Amniotic stem cell (primary cell): ENCODE results near the gene TMX3.

Experiments used
- DNase-seq: peaks from one replicate; lab custom pipeline; 2025; lab: John Stamatoyannopoulos, UW

TMX3 gene, protein sequence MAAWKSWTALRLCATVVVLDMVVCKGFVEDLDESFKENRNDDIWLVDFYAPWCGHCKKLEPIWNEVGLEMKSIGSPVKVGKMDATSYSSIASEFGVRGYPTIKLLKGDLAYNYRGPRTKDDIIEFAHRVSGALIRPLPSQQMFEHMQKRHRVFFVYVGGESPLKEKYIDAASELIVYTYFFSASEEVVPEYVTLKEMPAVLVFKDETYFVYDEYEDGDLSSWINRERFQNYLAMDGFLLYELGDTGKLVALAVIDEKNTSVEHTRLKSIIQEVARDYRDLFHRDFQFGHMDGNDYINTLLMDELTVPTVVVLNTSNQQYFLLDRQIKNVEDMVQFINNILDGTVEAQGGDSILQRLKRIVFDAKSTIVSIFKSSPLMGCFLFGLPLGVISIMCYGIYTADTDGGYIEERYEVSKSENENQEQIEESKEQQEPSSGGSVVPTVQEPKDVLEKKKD

DNA sequence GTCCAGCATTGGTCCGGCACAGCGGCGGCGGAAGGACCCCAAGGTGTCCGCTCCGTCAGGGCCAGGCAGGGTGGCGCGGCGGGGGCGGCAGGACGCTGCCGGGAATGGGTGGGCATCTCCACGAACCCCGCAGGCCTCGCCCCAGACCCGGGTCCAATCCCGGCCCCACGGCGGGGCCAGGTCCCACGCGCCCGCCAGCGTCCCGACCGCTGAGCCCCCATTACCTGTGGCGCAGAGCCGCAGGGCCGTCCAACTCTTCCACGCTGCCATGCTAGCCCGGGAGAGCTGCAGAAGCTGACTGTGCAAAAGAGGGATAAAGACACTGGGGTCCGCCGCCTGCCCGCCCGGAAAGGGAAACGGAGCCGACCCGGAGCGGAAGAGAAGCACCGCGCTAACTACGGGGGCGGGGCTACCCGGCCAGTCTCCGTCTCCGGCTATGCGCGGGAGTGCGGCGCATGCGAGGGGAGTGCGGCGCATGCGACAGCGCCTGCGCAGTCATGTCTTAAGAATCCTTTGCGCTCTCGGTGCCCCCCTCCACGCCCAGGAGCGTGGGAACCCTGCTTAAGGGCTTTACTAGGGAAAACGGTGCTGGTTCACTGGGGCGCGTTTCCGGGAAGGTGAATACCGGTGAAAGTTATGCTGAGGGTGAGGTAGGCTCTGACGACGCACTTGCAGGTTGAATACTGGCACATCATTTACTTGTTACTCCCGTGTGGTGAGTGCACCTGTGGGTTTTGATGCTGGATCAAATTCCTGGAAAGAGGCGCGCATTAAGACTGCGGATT is at the start of gene TMX3:
Gene TMX3 (minus strand): TSS at position 397 of the 785 bp plus-strand sequence. CDS start 127 bp downstream, at position 270.
- peak; percentile 78 for DNase-seq

DNA sequence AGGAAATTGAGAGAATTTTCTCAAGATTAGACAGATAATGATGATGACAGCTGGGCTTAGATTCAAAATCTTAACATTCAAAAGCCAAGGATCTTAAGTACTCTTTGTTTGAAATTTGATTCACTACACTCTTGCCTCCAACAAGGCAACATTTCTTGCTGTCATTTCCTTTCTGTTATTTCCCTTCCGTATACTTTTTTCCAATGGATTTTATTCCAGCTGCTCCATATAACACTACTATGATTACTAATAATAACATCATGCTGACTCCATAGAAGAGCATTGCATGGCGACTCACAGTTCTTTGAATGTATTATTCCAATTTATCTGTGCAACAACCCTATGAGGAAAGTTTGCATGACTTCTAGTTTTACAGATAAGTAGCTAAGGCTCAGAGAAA is 49.1 kb upstream of the TMX3 start:
- DNase-seq, result no peak

DNA sequence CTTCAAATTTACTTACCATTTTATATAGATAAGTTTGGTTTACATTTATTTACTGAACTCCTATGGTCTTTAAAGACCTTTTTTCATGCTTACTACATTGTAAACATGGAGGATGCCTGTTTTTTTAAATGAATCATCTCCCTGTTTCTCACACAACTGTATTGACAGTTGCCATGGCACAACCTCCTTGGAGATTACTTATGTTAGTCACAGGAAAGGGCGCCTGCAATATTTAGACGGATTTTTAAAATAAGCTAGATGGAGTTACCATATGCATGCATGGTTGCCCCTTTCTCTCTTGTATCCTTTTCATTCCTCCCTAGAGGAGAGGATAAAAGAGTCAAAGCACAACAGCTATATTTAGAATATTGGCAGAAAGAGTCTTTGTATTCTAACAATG is 48.2 kb upstream of the TMX3 start:
- DNase-seq, result no peak

DNA sequence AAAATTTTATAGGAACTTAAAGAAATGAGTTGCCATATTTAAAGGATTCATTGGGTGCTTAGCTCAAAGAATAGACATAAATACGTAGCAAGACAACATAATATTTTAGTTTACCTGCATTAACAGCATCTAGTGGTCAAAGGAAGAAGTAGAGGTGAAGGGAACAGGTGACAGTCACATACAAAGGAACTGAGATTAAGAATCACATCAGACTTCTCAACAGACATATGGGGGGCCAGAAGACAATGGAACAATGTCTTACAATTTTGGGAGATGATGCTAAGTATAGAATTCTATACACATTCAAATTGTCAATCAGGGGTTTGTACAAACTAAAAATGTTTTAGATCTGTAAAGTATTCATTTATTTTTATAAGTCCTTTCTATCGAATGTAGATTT is 44.4 kb upstream of the TMX3 start:
- no peak for DNase-seq

DNA sequence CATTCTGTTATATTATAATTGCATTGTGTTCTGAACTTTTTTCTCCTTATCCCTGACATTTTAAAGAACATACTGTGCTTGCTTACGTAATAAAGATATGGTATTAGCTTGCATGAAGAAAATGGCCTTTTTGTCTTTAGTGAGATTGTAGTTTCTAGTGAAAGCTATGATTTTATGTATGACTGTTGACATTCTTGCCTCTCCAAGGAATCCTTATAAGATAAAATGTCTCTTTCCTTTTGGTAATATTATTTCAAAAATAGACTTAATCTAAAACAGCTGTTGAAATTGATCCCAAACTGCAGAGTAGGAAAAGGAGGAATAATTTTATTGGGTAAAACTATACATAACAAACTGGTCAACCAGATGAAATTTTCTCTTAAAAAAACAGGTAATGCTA is 42.2 kb upstream of the TMX3 start:
- DNase-seq, result no peak

DNA sequence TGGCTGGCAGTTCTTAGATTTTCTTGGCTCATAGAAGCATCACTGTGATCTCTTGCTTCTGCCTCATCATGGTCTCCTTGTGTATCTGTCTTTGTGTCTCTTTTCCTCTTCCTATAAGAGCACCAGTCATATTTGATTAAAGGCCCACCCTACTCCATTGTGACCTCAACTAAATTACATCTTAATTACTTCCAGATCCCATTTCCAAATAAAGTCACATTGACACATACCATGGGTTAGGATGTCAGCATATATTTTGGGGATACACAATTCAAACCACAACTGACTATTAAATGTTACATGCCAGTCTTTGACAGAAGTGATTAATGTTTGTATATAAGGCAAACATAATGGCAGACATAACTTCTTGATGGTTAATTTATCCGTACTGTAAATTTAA is 27.3 kb upstream of the TMX3 start:
- no peak for DNase-seq

DNA sequence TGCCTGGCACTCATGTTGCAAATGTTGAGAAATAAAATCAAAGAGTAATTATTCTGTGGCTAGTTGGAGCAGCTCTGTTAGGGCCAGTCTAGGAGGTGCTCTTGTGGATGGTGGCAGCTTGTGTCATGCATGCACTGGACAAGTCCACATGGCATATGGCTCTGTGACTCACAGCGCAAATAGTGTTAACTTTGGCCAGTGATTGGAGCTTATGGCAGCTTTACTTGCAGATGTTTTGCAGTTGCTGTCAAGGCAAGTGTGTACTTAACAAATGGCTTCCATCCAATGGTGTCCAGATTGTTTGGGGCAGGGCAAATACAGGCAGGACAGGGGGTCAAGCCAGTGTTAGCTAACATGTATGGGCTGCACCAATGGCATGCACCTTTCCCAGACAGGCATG is 26.1 kb upstream of the TMX3 start:
- DNase-seq, result no peak

DNA sequence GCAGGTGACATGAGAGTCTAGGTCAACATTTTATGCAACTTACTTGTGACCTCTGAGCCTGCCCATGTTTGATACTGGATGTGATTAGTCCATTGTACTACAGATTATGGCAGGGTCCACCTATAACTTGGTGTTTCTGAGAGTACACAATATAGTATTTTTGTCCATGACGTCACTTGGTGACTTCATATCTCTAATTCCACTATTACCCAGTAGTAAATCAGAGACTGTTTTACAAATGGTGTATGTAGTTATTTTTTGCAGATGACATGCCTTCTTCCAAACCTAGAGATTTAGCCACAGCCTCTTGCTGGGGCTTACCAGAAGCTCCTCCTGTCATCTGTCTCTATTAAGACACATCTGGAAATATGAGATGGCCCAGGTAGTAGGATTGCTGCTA is 24.6 kb upstream of the TMX3 start:
- no peak for DNase-seq

DNA sequence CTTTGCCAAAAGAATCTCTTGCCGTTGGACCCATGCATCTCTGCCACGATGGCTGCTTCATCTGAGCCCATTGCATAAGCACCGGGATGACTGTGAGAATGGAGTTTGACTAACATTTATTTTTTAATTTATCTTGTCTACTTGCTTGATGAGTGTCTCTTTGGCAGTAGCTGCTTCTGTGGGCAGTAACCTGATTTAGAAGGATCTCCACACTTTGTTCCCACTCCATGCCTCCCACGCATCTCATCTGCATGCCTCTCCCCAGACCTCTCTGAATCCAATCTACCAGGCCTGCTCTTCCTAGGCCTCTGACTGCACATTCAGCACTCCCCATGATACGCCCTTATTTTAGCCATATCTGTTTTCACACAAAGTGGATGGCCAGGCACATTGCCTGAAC is 23.7 kb upstream of the TMX3 start:
- DNase-seq, result no peak

DNA sequence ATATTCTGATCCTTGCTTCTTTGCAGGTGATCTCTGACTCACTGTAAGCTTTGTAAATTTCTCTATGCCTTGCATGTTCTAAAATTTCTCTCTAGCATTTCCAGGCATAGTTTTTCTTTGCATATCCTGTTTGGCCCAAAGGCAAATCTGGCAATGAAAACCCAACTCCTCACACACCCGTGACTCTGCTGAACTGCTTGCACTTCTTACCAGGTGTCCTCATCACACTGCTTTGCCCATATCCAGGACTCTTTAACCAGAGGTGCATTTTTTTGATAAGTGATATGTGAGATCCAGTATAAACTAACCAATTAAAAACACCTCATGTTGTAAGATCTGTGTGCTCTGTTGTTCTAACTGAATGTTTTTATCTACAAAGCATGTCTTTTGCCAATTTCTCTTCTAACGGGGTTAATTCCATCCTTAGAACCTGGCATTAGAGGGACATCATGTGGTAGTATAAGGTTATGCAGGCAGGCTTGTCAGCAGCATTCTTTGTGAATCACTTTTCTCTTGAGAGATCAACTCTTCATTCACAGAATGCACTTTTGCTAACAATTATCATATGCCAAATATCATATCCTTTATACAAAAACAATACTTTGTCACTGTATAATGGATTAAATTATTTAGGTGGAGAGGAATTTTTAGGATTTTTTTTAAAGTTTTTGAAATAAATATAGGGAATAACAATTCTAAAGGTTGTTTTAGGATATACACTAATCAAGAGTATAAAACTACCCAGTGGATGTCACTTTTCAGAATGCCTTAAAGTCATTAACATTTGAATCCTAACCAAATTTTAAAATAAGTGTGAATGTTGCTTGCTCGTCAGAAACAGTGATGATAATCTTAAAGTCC is 20.8 kb upstream of the TMX3 start:
- DNase-seq, result no peak

DNA sequence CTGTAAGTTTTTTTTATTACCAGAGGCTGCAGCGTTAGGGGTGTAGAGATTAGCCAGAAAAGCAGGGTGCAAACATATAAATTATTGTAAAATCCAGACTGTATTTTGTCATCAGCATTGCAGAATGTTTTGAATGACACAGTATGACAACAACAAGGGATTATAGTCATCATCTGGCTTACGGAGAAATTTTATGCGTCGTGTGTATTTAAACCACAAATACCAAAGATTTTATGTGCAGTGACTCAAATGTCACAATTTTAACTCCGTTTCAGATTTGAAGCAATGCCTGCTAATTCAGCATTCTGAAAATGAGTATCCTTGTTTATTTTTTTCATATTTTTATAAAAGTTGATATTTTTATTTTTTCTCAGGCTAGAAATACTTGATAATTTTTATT is 19.4 kb upstream of the TMX3 start:
- DNase-seq, result peak; percentile 28

DNA sequence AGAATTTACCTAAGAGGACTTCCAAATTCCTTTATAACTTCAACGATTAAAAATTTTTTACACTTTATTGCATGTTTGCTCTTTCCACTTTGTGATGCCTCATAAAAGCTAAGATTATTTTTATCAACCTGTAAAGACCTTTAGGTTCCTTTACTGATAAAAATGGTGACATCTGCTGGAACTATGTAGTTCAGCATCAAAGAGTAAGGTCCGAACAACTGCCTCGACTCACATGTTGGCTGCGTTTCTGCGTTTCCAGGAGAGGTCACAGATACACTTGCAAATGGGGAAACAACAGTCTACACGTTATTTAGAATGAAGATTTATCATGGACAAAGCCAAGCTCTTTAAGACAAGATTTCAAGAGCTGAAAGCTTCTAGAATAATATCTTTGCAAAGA is 18.8 kb upstream of the TMX3 start:
- DNase-seq, result no peak

DNA sequence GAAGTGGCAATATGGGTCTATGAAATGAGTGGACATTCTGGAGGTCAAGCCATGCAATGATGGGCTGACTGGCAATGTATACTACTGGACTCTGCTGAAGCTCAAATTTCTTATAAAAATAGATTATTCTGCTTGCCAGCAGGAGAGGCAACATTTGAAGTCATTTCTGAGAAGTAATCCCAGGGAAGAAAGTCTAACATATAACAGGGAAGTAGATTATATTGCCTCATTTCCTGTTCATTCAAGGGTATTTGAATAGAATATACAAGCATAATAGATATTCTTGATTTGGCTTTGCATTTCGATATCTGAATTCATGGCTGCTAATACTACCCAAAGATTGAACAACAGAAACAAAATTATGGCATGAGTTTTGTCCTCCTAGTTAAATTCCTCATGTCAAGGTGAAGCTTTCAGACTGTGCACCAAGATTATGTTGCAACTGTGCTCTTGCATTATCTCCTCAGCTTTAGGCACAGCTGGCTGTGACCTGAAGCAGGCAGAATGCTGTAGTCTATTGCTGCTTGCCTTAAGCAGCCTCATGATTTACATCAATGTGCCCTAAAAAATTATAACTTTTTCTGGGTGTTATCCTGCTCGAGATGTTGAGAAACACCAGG is 13.3 kb upstream of the TMX3 start:
- DNase-seq, result no peak

DNA sequence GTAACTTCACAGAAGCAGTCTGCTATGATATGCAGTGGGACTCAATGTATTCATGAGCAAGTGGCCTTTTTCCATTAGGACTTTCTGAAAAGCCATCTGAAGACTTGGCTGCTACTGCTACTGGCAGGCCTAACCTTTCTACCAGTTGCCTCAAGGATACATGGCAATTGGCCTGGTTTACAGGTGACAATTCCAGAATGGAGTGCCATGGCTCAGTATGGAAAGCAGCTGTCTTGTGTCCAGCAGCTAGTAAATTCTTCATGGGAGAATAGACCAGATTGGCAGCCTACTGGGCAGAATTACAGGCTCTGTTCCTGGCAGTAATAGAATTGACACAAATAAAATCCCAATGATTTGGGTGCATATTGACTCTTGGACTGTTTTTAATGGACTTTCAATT is 12.6 kb upstream of the TMX3 start:
- DNase-seq, result no peak

DNA sequence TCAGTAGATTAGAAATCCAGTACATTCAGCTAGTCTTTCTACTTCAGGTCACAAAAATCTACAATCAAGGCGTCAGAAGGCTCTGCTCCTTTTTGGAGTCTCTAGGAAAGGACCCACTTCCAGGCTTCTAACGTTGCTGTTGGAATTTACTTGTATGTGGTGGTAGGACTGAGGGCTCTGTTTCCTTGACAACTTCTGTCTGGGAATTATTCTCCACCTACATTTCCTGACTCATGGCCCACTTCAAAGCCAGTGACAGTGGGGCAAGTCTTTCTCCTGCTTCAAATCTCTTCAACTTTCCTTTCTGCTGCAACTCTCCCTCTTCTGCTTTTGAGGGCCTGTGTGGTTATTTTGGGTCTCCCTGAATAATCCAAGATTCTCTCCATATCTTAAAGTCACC is 10.4 kb upstream of the TMX3 start:
- DNase-seq, result no peak

DNA sequence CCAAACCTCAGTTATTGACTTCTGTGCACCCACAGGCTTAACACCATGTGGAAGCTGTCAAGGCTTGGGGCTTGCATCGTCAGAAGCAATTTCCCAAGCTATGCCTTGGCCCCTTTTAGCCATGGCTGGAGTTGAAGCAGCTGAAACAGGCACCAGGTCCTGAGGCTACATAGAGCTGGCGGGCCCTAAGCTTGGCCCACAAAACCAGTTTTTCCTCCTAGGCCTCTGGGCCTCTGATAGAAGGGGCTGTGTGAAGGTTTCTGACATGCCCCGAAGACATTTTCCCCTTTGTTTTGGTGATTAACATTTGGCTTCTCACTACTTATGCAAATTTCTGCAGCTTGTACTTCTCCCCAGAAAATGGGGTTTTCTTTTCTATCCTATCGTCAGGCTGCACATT is 9.1 kb upstream of the TMX3 start:
- no peak for DNase-seq

DNA sequence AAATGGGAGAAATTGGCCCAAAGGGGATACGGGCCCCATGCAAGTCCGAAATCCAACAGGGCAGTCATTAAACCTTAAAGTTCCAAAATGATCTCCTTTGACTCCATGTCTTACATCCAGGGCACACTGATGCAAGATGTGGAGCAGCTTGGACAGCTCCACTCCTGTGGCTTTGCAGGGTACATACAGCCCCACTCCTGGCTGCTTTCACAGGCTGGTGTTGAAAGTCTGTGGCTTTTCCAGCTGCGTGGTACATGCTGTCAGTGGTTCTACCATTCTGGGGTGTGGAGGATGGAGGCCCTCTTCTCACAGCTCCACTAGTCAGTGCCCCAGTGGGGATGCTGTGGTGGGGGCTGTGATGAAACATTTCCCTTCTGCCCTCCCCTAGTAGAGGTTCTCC is 8.6 kb upstream of the TMX3 start:
- no peak for DNase-seq

DNA sequence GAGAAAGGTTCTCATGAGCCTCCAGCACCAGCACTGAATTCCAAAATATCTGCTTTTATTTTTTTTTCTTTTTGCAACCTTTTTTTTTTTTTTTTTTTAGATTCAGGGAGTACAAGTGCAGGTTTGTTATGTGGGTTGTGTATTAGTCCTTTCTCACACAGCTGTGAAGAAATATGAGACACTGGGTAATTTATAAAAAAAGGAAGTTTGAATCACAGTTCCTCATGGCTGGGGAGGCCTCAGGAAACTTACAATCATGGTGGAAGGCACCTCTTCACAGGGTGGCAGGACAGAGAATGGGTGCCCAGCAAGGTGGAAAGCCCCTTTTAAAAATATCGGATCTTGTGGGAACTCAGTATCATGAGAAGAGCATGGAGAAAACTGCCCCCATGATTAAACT is 7.9 kb upstream of the TMX3 start:
- DNase-seq, result no peak

DNA sequence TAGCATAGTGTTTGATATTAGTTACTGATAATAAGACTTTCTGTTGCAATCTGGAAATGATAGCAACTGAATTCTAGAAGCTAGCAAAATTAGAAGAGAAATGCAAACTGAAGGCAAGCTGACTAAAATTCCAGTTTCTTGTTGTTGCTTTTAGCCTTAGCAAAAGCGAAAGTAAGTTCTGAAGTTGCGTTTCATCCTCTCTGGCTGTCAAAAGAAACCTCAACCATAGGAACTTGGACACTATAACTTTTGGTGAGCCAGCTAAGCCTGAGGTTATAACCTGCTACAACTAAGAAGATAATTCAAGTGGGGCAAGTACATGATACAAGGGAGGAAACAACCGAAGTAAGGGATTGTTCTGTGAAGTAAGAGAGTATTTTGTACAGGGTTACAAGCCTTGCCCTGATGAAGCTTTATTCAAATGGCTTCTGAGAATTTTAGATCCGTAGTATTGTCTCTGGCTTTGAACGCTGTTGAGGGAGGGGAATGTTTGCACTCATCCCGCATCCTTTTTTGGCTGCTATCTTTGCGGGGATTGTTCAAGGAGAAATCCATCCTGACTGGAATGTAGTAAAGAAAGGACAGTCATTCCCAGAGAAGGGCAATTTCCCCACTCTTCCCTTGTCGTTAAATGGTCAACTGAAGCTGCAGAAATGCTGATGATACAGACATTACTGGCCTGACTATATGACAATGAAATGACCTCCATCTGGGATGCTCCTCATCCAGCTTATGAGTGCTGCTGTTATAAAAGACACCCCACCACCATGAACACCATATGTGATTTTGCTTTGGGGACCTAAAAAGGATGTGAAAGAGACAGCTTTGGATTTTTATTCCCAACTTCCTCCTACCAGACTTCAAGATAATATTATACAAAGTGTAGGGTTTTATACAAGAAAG is 7.0 kb upstream of the TMX3 start:
- DNase-seq, result no peak

DNA sequence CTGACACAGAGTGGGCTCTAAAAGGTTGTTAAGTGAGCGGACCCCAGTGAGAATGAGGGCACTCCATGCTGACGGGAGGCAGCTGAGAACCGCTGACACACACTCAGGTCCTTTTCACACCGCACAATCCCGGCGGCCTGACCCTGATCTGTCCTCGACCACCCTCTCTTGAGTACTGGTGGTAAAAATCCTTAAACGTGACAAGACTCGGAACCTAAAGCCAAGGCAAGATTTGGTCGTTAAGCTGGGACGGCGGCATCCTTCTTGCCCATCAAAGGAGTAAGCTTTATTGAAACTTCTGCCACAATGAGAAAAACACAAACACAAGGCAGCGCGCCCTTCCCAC is 569 bp downstream of the TMX3 start:
- no peak for DNase-seq

DNA sequence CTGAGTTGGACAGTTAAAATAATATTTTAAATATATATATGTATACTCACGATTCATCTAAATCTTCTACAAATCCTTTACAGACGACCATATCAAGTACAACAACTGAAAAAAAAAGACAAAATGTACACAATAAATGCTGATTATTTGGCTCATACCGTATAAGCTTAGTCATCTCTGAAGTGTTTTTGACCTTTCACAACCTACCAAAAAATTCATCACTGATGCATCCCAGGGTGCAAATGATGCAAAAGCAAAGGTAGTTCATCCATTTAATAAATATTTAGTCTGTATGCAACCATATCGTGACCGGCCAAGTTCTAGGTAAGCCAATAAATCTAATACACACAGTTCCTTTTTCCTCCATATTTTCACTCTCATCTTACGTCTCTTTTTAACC is 1.1 kb downstream of the TMX3 start:
- DNase-seq, result no peak
